SH-SY5Y (cell line): ENCODE data around the gene PPP2R2C.

Experiments
- GATA2 ChIP-seq: IDR thresholded peaks from 2 replicates; pipeline ENCODE4 v1.6.1; 2011; ENCODE audit warnings: mild to moderate bottlenecking, low read depth, low read length
- GATA3 ChIP-seq: IDR thresholded peaks from 2 replicates; pipeline ENCODE4 v1.6.1; 2011; ENCODE audit warnings: low read depth, mild to moderate bottlenecking, low read length, moderate library complexity

- TF ChIP-seq GATA3 (no peak), GATA2 (no peak)
Measured at GRCh38 chr4:6297266-6297815, 175.1 kb downstream of the PPP2R2C start.
